ENCODE results near the gene CBX1. TPM values are rescaled to one million over a fixed set of nuclear protein-coding genes. Genes with fewer than 3 reads are reported as not detected.

CBX1 gene
- total RNA-seq, 1 donor from 2014 or later, result 43.5 TPM

DNA sequence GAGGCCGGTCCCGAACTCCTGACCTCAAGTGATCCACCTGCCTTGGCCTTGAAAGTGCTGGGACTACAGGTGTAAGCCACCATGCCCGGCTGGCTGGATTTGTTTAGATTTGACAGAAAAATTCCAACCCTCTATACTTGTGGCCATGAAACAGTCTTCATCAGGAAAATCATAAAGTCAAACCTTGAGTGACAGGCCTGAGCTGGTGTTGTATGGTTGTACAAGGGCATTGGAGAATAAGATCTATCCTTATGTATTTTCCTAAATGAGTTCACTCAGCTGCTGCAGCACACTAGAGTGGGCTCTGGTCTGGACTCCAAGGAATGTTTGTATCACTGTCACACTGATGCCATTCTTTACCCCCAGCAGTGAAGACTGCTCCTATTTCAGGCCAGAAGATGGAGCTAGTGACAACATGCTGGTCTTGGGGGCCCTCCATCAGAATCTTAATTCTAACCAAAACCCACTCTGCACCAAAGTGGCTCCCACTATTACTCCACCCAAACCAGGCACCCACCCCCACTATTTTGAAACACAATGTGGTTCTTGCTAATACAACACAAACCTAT lies 33.7 kb upstream of the CBX1 start:
- Histone ChIP-seq H3K4me1 (no peaks in the 10 kb centered on the region), H3K4me3 (no peak overlapping the region), H3K9me3 (no peaks in the 10 kb centered on the region), H3K27me3 (no peaks in the 10 kb centered on the region), H3K27ac (no peak overlapping the region), H3K36me3 (no peaks in the 10 kb centered on the region)
- DNase-seq (ENCODE audit: extremely low spot score in 2 of 2), result no peak
- TF ChIP-seq, protein P1, sequence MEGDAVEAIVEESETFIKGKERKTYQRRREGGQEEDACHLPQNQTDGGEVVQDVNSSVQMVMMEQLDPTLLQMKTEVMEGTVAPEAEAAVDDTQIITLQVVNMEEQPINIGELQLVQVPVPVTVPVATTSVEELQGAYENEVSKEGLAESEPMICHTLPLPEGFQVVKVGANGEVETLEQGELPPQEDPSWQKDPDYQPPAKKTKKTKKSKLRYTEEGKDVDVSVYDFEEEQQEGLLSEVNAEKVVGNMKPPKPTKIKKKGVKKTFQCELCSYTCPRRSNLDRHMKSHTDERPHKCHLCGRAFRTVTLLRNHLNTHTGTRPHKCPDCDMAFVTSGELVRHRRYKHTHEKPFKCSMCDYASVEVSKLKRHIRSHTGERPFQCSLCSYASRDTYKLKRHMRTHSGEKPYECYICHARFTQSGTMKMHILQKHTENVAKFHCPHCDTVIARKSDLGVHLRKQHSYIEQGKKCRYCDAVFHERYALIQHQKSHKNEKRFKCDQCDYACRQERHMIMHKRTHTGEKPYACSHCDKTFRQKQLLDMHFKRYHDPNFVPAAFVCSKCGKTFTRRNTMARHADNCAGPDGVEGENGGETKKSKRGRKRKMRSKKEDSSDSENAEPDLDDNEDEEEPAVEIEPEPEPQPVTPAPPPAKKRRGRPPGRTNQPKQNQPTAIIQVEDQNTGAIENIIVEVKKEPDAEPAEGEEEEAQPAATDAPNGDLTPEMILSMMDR (IDR thresholded peaks at IDR 0.05), result no peak
- TF ChIP-seq POLR2AphosphoS5 (IDR thresholded peaks at IDR 0.05; ENCODE audit: insufficient read depth in 1 of 2, low read depth in 1 of 2) (no peak), POLR2A (IDR thresholded peaks at IDR 0.05) (no peak)
- intact Hi-C loops (cut with DNase I), result no loop called here

DNA sequence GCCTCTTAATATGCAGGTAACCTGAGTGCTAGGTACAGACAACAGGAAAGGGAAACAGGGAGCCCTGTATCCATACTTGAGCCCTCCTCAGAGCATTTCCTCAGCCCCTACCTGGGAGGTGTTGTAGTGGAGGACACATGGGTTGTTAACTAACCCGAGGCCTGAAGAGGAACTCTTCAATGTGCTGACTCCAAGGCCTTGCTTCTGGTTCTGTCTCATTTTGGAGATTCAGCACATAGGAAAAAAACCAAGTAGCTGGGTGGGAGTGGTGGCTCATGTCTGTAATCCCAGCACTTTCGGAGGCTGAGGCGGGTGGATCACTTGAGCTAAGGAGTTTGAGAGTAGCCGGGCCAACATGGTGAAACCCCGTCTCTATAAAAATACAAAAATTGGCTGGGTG lies 31.1 kb upstream of the CBX1 start:
- Histone ChIP-seq H3K4me3 (no peak overlapping the region), H3K9me3 (no peaks in the 10 kb centered on the region), H3K27me3 (no peaks in the 10 kb centered on the region), H3K27ac (no peak overlapping the region), H3K4me1 (no peaks in the 10 kb centered on the region), H3K36me3 (no peaks in the 10 kb centered on the region)
- intact Hi-C loops (cut with DNase I), result no loop called here
- DNase-seq (ENCODE audit: extremely low spot score in 2 of 2), result no peak
- TF ChIP-seq POLR2AphosphoS5 (IDR thresholded peaks at IDR 0.05; ENCODE audit: insufficient read depth in 1 of 2, low read depth in 1 of 2) (no peak), POLR2A (IDR thresholded peaks at IDR 0.05) (no peak)
- TF ChIP-seq, protein P1 (IDR thresholded peaks at IDR 0.05), result no peak

DNA sequence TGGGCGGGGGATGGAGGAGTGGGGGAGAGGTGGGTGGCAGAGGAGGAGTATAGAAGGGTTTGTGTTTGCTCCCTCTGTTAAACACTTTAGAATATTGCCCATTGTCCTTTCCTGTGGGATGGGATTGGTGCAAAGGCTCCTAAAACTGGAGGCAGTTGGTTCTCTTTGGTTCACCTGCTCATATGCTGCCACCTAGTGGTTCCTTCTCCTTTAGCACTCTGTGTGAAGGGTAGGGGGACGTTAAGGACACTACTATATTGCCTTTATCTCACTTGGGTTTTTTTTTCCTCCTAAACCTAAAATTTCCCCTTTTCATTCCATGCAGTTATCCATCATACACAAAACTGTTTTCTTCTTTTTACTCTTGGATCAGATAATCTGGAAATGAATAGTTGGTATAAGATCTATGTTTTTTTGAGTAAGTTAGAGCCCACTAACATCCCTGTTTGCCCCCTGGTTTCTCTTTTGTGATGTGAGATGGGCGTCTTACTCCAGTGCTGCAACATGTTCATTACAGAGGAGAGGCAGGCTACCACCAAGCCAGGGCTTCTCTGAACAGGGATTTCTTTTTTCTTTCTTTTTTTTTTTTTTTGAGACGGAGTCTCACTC lies 30.0 kb upstream of the CBX1 start:
- Histone ChIP-seq H3K9me3 (no peaks in the 10 kb centered on the region), H3K27me3 (no peaks in the 10 kb centered on the region), H3K27ac (no peak overlapping the region), H3K4me3 (no peak overlapping the region), H3K36me3 (no peaks in the 10 kb centered on the region), H3K4me1 (no peaks in the 10 kb centered on the region)
- DNase-seq (ENCODE audit: extremely low spot score in 2 of 2), result no peak
- intact Hi-C loops (cut with DNase I), result no loop called here
- TF ChIP-seq POLR2AphosphoS5 (IDR thresholded peaks at IDR 0.05; ENCODE audit: insufficient read depth in 1 of 2, low read depth in 1 of 2), result peak in 1 of 2 donors; percentile 34
- TF ChIP-seq POLR2A (IDR thresholded peaks at IDR 0.05), result no peak
- TF ChIP-seq, protein P1 (IDR thresholded peaks at IDR 0.05), result peak; percentile 61 to 76 (median 70)

DNA sequence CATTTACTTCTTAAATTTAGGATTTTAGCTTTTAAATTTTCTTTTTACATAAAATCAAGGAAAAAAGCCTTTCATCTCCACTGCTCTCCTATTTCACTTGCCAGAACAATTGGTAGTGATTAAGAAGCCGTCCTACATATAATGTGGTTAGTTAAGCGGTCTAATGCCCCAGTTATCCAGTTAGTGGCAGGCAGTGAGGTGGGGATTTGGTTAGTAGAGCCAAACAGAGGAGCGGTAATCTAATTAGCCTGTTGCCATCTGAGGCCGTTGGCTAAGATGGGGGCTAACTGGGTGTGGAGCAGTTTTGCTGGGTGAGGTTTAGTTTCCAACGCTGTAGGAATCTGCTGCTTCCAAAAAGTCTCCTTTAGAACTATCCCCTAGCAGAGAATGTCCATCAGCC lies 28.7 kb upstream of the CBX1 start:
- no peak for DNase-seq (ENCODE audit: extremely low spot score in 2 of 2)
- H3K4me3 ChIP-seq, result no peak overlapping the region
- H3K27me3 ChIP-seq, result no peaks in the 10 kb centered on the region
- intact Hi-C loops (cut with DNase I), result no loop called here
- TF ChIP-seq POLR2AphosphoS5 (IDR thresholded peaks at IDR 0.05; ENCODE audit: insufficient read depth in 1 of 2, low read depth in 1 of 2) (no peak), POLR2A (IDR thresholded peaks at IDR 0.05) (no peak)
- TF ChIP-seq, protein P1 (IDR thresholded peaks at IDR 0.05), result no peak
- no peaks in the 10 kb centered on the region for H3K36me3 ChIP-seq
- H3K27ac ChIP-seq, result no peak overlapping the region
- no peaks in the 10 kb centered on the region for H3K9me3 ChIP-seq
- no peaks in the 10 kb centered on the region for H3K4me1 ChIP-seq

DNA sequence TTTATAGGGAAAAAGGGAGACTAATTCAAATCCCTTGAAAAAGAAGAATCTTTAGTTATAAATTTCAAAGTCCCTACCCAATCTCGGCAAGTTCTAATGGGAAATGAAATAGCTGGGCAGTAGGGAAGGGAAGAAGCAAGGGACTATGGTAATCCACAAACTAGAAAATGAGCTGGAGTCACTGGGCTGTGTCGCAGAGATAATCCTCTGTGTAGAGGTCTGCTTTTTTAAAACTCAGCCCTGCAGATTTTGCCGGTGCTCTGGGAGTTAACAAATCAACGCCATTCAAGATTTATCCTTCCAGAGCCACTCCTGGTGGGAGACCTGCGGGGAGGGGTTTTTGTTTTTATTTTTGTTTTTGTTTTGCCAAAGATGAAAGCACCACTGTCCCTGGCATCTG lies 27.1 kb upstream of the CBX1 start:
- intact Hi-C loops (cut with DNase I), result no loop called here
- no peaks in the 10 kb centered on the region for H3K27me3 ChIP-seq
- H3K9me3 ChIP-seq, result no peaks in the 10 kb centered on the region
- H3K4me3 ChIP-seq, result no peak overlapping the region
- no peak overlapping the region for H3K27ac ChIP-seq
- H3K36me3 ChIP-seq, result no peaks in the 10 kb centered on the region
- TF ChIP-seq POLR2AphosphoS5 (IDR thresholded peaks at IDR 0.05; ENCODE audit: insufficient read depth in 1 of 2, low read depth in 1 of 2) (no peak), POLR2A (IDR thresholded peaks at IDR 0.05) (no peak)
- TF ChIP-seq, protein P1 (IDR thresholded peaks at IDR 0.05), result no peak
- DNase-seq (ENCODE audit: extremely low spot score in 2 of 2), result no peak
- H3K4me1 ChIP-seq, result no peaks in the 10 kb centered on the region

Data from vagina (tissue), 2 donors.